Measurements from ENCODE around the gene IGSF6. TPM values are rescaled to one million over a fixed set of nuclear protein-coding genes. Genes with fewer than 3 reads are reported as not detected.
A peak's percentile ranks its signal among the peaks of the same experiment; 100 is the strongest.

Gene IGSF6
- total RNA-seq, 1 donor from 2014 or later, result 0.29 TPM

DNA sequence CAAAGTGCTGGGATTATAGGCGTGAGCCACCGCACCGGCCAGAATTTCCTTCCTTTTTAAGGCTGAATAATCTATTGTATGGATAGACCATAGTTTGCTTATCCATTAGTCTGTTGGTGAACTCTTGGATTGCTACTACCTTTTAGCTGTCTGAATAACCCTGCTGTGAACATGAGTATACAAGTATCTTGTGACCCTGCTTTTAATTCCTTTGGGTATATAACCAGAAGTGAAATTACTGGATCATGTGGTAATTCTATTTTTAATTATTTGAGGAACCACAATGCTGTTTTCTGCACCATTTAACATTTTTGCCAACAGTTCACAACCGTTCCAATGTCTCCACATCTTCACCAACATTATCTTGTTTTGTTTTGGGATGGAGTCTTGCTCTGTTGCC lies 6.7 kb upstream of the IGSF6 start:
- peak overlapping the region; percentile 35 for H3K27ac Mint-ChIP-seq
- H3K4me3 Mint-ChIP-seq, result no peak overlapping the region
- DNase-seq, result no peak
- POLR2A ChIA-PET, result interaction anchor here (0.7 to 1.3 kb wide), 2 partner anchors 14 to 15 kb away, joined by 6 to 10 read pairs; no protein-coding TSS in a partner anchor
- intact Hi-C loops (cut with micrococcal nuclease), result loop anchor here (5.0 kb wide), 2 partner anchors 293 to 533 kb away; partner anchors contain the start of gene UQCRC2
- TF ChIP-seq, protein P1, sequence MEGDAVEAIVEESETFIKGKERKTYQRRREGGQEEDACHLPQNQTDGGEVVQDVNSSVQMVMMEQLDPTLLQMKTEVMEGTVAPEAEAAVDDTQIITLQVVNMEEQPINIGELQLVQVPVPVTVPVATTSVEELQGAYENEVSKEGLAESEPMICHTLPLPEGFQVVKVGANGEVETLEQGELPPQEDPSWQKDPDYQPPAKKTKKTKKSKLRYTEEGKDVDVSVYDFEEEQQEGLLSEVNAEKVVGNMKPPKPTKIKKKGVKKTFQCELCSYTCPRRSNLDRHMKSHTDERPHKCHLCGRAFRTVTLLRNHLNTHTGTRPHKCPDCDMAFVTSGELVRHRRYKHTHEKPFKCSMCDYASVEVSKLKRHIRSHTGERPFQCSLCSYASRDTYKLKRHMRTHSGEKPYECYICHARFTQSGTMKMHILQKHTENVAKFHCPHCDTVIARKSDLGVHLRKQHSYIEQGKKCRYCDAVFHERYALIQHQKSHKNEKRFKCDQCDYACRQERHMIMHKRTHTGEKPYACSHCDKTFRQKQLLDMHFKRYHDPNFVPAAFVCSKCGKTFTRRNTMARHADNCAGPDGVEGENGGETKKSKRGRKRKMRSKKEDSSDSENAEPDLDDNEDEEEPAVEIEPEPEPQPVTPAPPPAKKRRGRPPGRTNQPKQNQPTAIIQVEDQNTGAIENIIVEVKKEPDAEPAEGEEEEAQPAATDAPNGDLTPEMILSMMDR (IDR thresholded peaks at IDR 0.05), result no peak
- CTCF ChIA-PET, result interaction anchor here (1.1 kb wide), 1 partner anchor 49 kb away, joined by 3 read pairs; no protein-coding TSS in a partner anchor
- no peak for ATAC-seq (ENCODE audit: low read depth)
- peaks cover 78% of the 10 kb centered on the region for H3K4me1 Mint-ChIP-seq
- peaks cover 12% of the 10 kb centered on the region for H3K36me3 Mint-ChIP-seq (ENCODE audit: low read depth)
- H3K27me3 Mint-ChIP-seq, result no peaks in the 10 kb centered on the region
- no peaks in the 10 kb centered on the region for H3K9me3 Mint-ChIP-seq

DNA sequence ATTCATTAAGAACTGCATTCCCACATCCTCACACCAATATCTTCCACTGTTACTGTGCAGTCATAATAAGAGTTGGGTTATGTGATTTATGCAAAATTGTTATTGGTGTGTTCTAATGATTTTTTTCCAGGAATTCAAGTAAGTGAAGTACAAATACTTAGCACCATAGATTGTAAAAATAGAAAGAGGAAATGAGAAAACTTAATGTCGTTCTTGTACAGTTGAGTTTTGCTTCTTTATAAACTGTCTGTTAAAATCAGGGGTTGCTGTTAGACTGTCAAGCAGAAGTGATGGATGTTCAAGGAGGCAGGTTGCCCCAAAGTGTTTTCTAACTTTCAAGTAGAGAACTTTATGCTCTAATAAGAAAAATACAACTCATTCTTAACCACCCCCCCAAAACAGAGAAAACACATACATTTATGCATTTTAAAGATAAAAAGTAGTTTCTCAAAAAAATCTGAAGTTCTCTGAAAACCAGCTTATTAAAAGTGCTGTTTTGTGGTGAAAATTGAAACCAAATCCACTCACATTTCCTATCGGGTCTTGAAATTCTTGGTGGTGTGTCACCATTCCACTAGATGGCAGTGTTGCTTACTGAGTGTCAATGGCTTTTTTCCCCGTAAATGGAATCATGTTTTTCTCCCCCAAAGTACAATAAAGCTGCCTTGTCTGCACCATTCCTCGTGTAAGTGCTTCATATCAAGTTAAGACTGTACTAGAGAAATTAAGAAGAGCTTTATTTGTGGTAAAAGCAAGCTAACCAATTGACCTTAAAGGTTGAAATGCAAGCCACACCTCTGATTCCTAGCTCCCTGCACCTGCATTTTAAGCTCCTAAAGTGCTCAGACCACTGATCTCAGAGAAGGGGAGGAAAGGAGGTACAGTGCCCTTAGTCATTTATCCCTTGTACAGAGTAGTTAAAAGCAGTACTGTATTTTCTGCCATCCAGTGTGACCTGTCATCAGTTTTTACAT lies 4.7 kb upstream of the IGSF6 start:
- CTCF ChIA-PET, result interaction anchor here (0.7 to 5.1 kb wide), 14 partner anchors 9 to 73 kb away, joined by 3 to 98 read pairs (median 6); no protein-coding TSS in a partner anchor
- intact Hi-C loops (cut with micrococcal nuclease), result loop anchor here (1.0 to 5.0 kb wide), 6 partner anchors 10 to 535 kb away; partner anchors contain the start of gene UQCRC2
- Mint-ChIP-seq H3K36me3 (ENCODE audit: low read depth) (peaks cover 16% of the 10 kb centered on the region), H3K27ac (peak overlapping the region; percentile 86), H3K27me3 (no peaks in the 10 kb centered on the region), H3K9me3 (no peaks in the 10 kb centered on the region), H3K4me3 (peak overlapping the region; percentile 73), H3K4me1 (peaks cover 88% of the 10 kb centered on the region)
- POLR2A ChIA-PET, result interaction anchor here (0.6 to 3.3 kb wide), 4 partner anchors 11 to 357 kb away, joined by 3 to 34 read pairs (median 6); no protein-coding TSS in a partner anchor
- DNase-seq (no peak), ATAC-seq (ENCODE audit: low read depth) (peak; percentile 79)
- TF ChIP-seq, protein P1 (IDR thresholded peaks at IDR 0.05), result peak; percentile 97

DNA sequence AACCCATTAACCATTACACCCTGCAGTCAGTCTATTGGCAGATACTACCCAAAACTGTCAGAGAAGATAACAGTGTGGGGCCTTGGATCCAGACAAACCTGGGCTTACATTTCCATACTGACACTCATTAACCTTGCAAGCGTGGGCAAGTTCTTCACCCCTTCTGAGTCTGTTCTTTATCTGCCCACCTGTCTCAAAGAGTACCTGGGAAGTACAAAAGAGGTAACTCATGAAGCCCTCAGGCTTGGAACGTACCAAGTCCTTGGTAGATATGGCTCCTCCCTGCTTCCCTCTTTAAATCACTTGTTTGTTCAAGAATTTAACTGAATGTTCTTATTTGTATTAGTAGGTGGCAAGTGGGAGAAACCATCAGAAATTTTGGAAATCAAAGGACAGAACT lies 2.5 kb upstream of the IGSF6 start:
- Mint-ChIP-seq H3K9me3 (no peaks in the 10 kb centered on the region), H3K27ac (peak overlapping the region; percentile 8), H3K4me3 (no peak overlapping the region), H3K27me3 (no peaks in the 10 kb centered on the region), H3K36me3 (ENCODE audit: low read depth) (peaks cover 16% of the 10 kb centered on the region), H3K4me1 (peaks cover 90% of the 10 kb centered on the region)
- no peak for DNase-seq
- POLR2A ChIA-PET, result interaction anchor here (3.3 kb wide), 1 partner anchor 9 kb away, joined by 34 read pairs; no protein-coding TSS in a partner anchor
- no peak for ATAC-seq (ENCODE audit: low read depth)
- CTCF ChIA-PET, result interaction anchor here (5.1 kb wide), 1 partner anchor 12 kb away, joined by 98 read pairs; no protein-coding TSS in a partner anchor
- TF ChIP-seq, protein P1 (IDR thresholded peaks at IDR 0.05), result no peak
- intact Hi-C loops (cut with micrococcal nuclease), result loop anchor here (5.0 kb wide), 2 partner anchors 297 to 537 kb away; partner anchors contain the start of gene UQCRC2

DNA sequence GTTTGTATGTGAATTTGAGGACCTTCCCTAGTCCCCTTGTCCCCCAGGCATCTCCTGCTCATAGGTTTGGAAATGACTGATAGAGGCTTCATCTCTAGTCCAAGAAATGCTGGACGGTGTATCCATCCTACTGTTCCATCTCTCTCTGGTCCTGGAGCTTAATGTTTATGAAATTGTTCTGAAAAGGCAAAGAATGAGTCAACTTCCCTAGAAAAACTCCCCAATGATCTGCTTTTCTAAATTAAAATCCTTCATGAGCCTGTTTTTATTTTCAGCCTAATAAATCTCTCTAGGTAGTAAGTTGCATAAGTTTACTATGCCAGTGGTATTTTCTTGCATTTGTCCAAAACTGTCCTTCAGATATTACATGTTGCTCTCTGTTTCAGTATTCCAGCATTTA lies 2.1 kb upstream of the IGSF6 start:
- no peaks in the 10 kb centered on the region for H3K27me3 Mint-ChIP-seq
- no peaks in the 10 kb centered on the region for H3K9me3 Mint-ChIP-seq
- peaks cover 16% of the 10 kb centered on the region for H3K36me3 Mint-ChIP-seq (ENCODE audit: low read depth)
- ChIA-PET POLR2A (interaction anchor here (3.3 kb wide), 1 partner anchor 9 kb away, joined by 34 read pairs; no protein-coding TSS in a partner anchor), CTCF (interaction anchor here (5.1 kb wide), 1 partner anchor 11 kb away, joined by 98 read pairs; no protein-coding TSS in a partner anchor)
- ATAC-seq (ENCODE audit: low read depth) (no peak), DNase-seq (no peak)
- intact Hi-C loops (cut with micrococcal nuclease), result no loop called here
- H3K4me1 Mint-ChIP-seq, result peaks cover 89% of the 10 kb centered on the region
- H3K27ac Mint-ChIP-seq, result no peak overlapping the region
- TF ChIP-seq, protein P1 (IDR thresholded peaks at IDR 0.05), result no peak
- no peak overlapping the region for H3K4me3 Mint-ChIP-seq

Data from activated B cell treated with CpG ODN at 0.5 μM for 24 hours (primary cell).